Esophagus muscularis mucosa (tissue), 4 donors: Measurements from ENCODE around the gene FRMD1. TPM values are rescaled to one million over a fixed set of nuclear protein-coding genes. Genes with fewer than 3 reads are reported as not detected.

ENCODE experiments used
- DNase-seq: peaks from one replicate; pipeline ENCODE4 v3.0.0-alpha.2; 2017; ENCODE audit errors: extremely low spot score
- H3K27ac ChIP-seq, 4 donors: fragments of 200-600 bp; sonication (generic); replicated peaks in 1 of 4; 1 replicate in 3 of 4; 2 replicates in 1 of 4; pipeline ENCODE4 v1.5.1; 2016 to 2019; ENCODE audit warnings: mild to moderate bottlenecking in 1 of 4
- H3K27me3 ChIP-seq, 4 donors: fragments of 200-600 bp; sonication (generic); one replicate each; pipeline versions ENCODE4 v1.5.1 to v1.6.0; 2016 to 2019
- H3K36me3 ChIP-seq, 4 donors: fragments of 200-600 bp; sonication (generic); one replicate each; pipeline ENCODE4 v1.5.1; 2016 to 2019
- H3K4me1 ChIP-seq, 4 donors: fragments of 200-600 bp; sonication (generic); one replicate each; pipeline ENCODE4 v1.5.1; 2016 to 2019
- H3K4me3 ChIP-seq, 4 donors: fragments of 200-600 bp; sonication (generic); 1 replicate in 2 of 4; 2 replicates in 2 of 4; pipeline ENCODE4 v1.5.1; 2016 to 2019; ENCODE audit warnings: mild to moderate bottlenecking in 4 of 4, moderate library complexity in 1 of 4
- H3K9me3 ChIP-seq, 4 donors: fragments of 200-600 bp; sonication (generic); 1 replicate in 3 of 4; 2 replicates in 1 of 4; pipeline ENCODE4 v1.5.1; 2016 to 2019
- CTCF ChIP-seq, 3 experiments: fragments of 200-600 bp in 2 of 3; fragments of 450-650 bp in 1 of 3; sonication (generic) in 2 of 3; IDR thresholded peaks; one replicate each; pipeline ENCODE4 v1.5.1; 2017 to 2019; ENCODE audit warnings: antibody characterized with exemption in 3 of 3, mild to moderate bottlenecking in 2 of 3, moderate library complexity in 1 of 3
- EP300 ChIP-seq: sonication (generic); formaldehyde crosslinking; IDR thresholded peaks from one replicate; pipeline ENCODE4 v1.6.1; 2017; ENCODE audit warnings: antibody characterized with exemption
- POLR2A ChIP-seq: fragments of 450-650 bp; IDR thresholded peaks from one replicate; pipeline ENCODE4 v1.6.1; 2017; ENCODE audit warnings: antibody characterized with exemption, moderate library complexity, mild to moderate bottlenecking, low read depth
- POLR2AphosphoS5 ChIP-seq, 2 donors: sonication (generic); formaldehyde crosslinking; IDR thresholded peaks; one replicate each; pipeline ENCODE4 v1.6.1; 2017; ENCODE audit warnings: antibody characterized with exemption in 2 of 2
- WGBS: methylation state at CpG from one replicate; pipeline ENCODE4 v1.1.5; 2018; 5-methylcytosine and 5-hydroxymethylcytosine counted together
- intact Hi-C: fragments of 100-400 bp; cut with DNase I; formaldehyde crosslinking; loops from one replicate; pipeline ENCODE4 v1.15.1; 2023
- total RNA-seq, 4 donors: library from RNA; depleted of rRNA; stranded (reverse); fragments of >200 nt; gene quantifications; one replicate each; pipeline versions ENCODE4 v1.1.0 to v1.2.1, GENCODE V29; 2016

Gene FRMD1
- total RNA-seq, 4 donors from 2014 or later = 0.17 TPM; not detected in 3

GRCh38 chr6:168086616-168087015, 7.6 kb upstream of the FRMD1 start:
- H3K36me3 ChIP-seq = no peaks in the 10 kb centered on the region
- intact Hi-C loops = no loop called here
- H3K9me3 ChIP-seq = no peaks in the 10 kb centered on the region
- H3K4me1 ChIP-seq = peaks cover 6 to 18% (median 16%) of the 10 kb centered on the region in 4 donors
- no peaks in the 10 kb centered on the region for H3K27me3 ChIP-seq
- H3K27ac ChIP-seq = no peak overlapping the region
- 93% methylated on average over 10 of the region's 10 CpGs for WGBS
- no peak overlapping the region for H3K4me3 ChIP-seq
- TF ChIP-seq EP300 (no peak), CTCF (IDR thresholded peaks at IDR 0.05) (no peak), POLR2AphosphoS5 (IDR thresholded peaks at IDR 0.05) (no peak), POLR2A (no peak)
- no peak for DNase-seq

- no peaks in the 10 kb centered on the region for H3K9me3 ChIP-seq
- H3K27ac ChIP-seq = no peak overlapping the region
- no peak for TF ChIP-seq EP300
- TF ChIP-seq POLR2AphosphoS5 (IDR thresholded peaks at IDR 0.05) = no peak
- TF ChIP-seq CTCF (IDR thresholded peaks at IDR 0.05) = no peak
- TF ChIP-seq POLR2A = no peak
- intact Hi-C loops = no loop called here
- no peak overlapping the region for H3K4me3 ChIP-seq
- no peaks in the 10 kb centered on the region for H3K36me3 ChIP-seq
- no peaks in the 10 kb centered on the region for H3K27me3 ChIP-seq
- peaks cover 6 to 18% (median 16%) of the 10 kb centered on the region in 4 donors for H3K4me1 ChIP-seq
- WGBS = 95% methylated on average over 8 of the region's 10 CpGs
- DNase-seq = no peak
Observed at GRCh38 chr6:168086066-168086465, 7.1 kb upstream of the FRMD1 start.

GRCh38 chr6:168084465-168085160, 5.6 kb upstream of the FRMD1 start:
- no peak overlapping the region for H3K4me3 ChIP-seq
- no peak for TF ChIP-seq EP300
- TF ChIP-seq POLR2A = no peak
- DNase-seq = no peak
- WGBS = 93% methylated on average over 18 of the region's 19 CpGs
- H3K9me3 ChIP-seq = no peaks in the 10 kb centered on the region
- intact Hi-C loops = no loop called here
- H3K4me1 ChIP-seq = peaks cover 6 to 18% (median 16%) of the 10 kb centered on the region in 4 donors
- no peaks in the 10 kb centered on the region for H3K36me3 ChIP-seq
- H3K27me3 ChIP-seq = no peaks in the 10 kb centered on the region
- H3K27ac ChIP-seq = no peak overlapping the region

- intact Hi-C loops = no loop called here
- no peaks in the 10 kb centered on the region for H3K36me3 ChIP-seq
- H3K4me1 ChIP-seq = peaks cover 9 to 12% (median 11%) of the 10 kb centered on the region in 4 donors
- peaks cover 0 to 3% (median 0%) of the 10 kb centered on the region in 4 donors for H3K27me3 ChIP-seq
- DNase-seq = no peak
- 74% methylated on average over 3 of the region's 5 CpGs for WGBS
- TF ChIP-seq POLR2AphosphoS5 (IDR thresholded peaks at IDR 0.05) (no peak), POLR2A (no peak), CTCF (IDR thresholded peaks at IDR 0.05) (no peak)
- no peak overlapping the region for H3K27ac ChIP-seq
- no peaks in the 10 kb centered on the region for H3K9me3 ChIP-seq
- H3K4me3 ChIP-seq = no peak overlapping the region
Observed at GRCh38 chr6:168083514-168083885, 4.5 kb upstream of the FRMD1 start.

GRCh38 chr6:168082860-168083513, 4.0 kb upstream of the FRMD1 start:
- DNase-seq = no peak
- H3K9me3 ChIP-seq = no peaks in the 10 kb centered on the region
- TF ChIP-seq EP300 (no peak), CTCF (IDR thresholded peaks at IDR 0.05) (no peak), POLR2A (no peak), POLR2AphosphoS5 (IDR thresholded peaks at IDR 0.05) (no peak)
- H3K27me3 ChIP-seq = peaks cover 0 to 3% (median 0%) of the 10 kb centered on the region in 4 donors
- H3K36me3 ChIP-seq = no peaks in the 10 kb centered on the region
- intact Hi-C loops = no loop called here
- H3K4me3 ChIP-seq = no peak overlapping the region
- H3K27ac ChIP-seq = no peak overlapping the region
- H3K4me1 ChIP-seq = peaks cover 4 to 7% (median 6%) of the 10 kb centered on the region in 4 donors
- WGBS = 73% methylated on average over 17 of the region's 17 CpGs
